ENCODE measurements around the gene PRSS16. TPM values are rescaled to one million over a fixed set of nuclear protein-coding genes. Genes with fewer than 3 reads are reported as not detected.

PRSS16 gene
- total RNA-seq, 1 experiment from 2014 or later, result 0.64 TPM

DNA sequence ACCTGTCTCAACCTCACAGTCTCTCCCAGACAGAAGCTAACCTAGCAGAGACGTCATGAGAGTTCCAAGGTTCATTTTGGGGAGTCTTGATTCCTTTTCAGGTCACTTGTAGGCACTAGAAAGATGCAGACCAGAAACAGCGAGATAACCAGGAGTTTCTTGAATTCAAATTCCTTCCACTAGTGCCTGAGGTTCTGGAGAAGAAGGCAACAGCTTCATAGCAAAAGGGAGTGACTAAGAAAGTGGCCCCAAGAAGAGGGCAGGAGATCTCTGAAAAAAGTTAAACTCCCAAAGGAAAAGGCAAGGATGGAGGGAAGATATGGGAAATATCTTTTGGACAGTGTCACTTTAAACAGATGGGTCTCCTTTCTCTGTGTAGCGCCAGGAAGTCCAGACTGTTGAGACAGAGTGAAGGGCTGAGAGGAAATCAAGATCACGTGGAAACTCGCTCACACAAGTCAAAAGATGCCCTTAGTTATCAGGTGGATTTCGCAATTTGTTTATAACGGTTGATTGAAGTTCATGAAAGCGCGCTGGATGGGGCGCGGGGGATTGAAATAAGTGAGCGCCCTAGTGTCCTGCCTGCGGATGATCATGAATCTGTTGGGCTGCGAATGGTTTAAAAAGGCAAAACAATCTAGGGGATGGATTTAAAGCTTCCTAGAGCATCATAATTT is 4.8 kb upstream of the PRSS16 start:
- Histone ChIP-seq H3K9me3 (ENCODE audit: low read depth, low read length, poor library complexity, severe bottlenecking) (no peaks in the 10 kb centered on the region), H3K36me3 (ENCODE audit: insufficient read depth, low read length, poor library complexity, severe bottlenecking) (no peaks in the 10 kb centered on the region), H3K27me3 (replicated peaks; ENCODE audit: insufficient read depth, low read depth, low read length, poor library complexity) (no peaks in the 10 kb centered on the region), H3K4me1 (ENCODE audit: insufficient read depth, low read length, poor library complexity, severe bottlenecking) (no peaks in the 10 kb centered on the region), H3K4me3 (ENCODE audit: low read depth, low read length, poor library complexity, severe bottlenecking) (no peak overlapping the region), H3K27ac (ENCODE audit: low read depth, low read length, poor library complexity, severe bottlenecking) (no peak overlapping the region)
- intact Hi-C loops (cut with micrococcal nuclease; ENCODE audit: unreplicated experiment), result no loop called here
- ChIA-PET CTCF (no interaction called here), POLR2A (ENCODE audit: low non-redundant PET) (no interaction called here)
- TF ChIP-seq EZH2 (IDR thresholded peaks at IDR 0.05; ENCODE audit: borderline replicate concordance, low read depth, low read length, poor library complexity, severe bottlenecking), result no peak
- TF ChIP-seq, protein P1, sequence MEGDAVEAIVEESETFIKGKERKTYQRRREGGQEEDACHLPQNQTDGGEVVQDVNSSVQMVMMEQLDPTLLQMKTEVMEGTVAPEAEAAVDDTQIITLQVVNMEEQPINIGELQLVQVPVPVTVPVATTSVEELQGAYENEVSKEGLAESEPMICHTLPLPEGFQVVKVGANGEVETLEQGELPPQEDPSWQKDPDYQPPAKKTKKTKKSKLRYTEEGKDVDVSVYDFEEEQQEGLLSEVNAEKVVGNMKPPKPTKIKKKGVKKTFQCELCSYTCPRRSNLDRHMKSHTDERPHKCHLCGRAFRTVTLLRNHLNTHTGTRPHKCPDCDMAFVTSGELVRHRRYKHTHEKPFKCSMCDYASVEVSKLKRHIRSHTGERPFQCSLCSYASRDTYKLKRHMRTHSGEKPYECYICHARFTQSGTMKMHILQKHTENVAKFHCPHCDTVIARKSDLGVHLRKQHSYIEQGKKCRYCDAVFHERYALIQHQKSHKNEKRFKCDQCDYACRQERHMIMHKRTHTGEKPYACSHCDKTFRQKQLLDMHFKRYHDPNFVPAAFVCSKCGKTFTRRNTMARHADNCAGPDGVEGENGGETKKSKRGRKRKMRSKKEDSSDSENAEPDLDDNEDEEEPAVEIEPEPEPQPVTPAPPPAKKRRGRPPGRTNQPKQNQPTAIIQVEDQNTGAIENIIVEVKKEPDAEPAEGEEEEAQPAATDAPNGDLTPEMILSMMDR (conservative IDR thresholded peaks at IDR 0.05; ENCODE audit: low read depth, low read length), result no peak
- DNase-seq (ENCODE audit: low spot score), result no peak
- BruUV-seq (replicated peaks), result no TSS peak

DNA sequence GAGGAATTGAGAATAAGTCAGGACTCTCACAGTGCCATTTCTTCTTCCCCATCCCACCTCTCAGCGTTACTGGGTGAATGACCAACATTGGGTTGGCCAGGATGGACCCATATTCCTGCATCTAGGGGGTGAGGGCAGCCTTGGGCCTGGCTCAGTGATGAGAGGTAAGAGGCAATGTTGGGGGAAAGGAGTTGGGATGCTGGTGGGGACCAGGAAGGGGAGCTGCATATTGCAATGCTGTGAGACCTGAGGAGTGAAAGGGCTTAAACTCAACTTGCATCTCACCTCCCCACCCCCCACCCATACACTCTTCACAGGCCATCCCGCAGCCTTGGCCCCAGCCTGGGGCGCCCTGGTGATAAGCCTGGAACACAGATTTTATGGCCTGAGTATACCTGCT is 1.3 kb downstream of the PRSS16 start:
- CTCF ChIA-PET, result no interaction called here
- Histone ChIP-seq H3K36me3 (ENCODE audit: insufficient read depth, low read length, poor library complexity, severe bottlenecking) (no peaks in the 10 kb centered on the region), H3K4me3 (ENCODE audit: low read depth, low read length, poor library complexity, severe bottlenecking) (no peak overlapping the region), H3K4me1 (ENCODE audit: insufficient read depth, low read length, poor library complexity, severe bottlenecking) (no peaks in the 10 kb centered on the region), H3K9me3 (ENCODE audit: low read depth, low read length, poor library complexity, severe bottlenecking) (no peaks in the 10 kb centered on the region), H3K27ac (ENCODE audit: low read depth, low read length, poor library complexity, severe bottlenecking) (no peak overlapping the region), H3K27me3 (replicated peaks; ENCODE audit: insufficient read depth, low read depth, low read length, poor library complexity) (no peaks in the 10 kb centered on the region)
- intact Hi-C loops (cut with micrococcal nuclease; ENCODE audit: unreplicated experiment), result no loop called here
- BruUV-seq (replicated peaks), result no TSS peak
- DNase-seq (ENCODE audit: low spot score), result no peak
- POLR2A ChIA-PET (ENCODE audit: low non-redundant PET), result no interaction called here
- TF ChIP-seq, protein P1 (conservative IDR thresholded peaks at IDR 0.05; ENCODE audit: low read depth, low read length), result no peak
- TF ChIP-seq EZH2 (IDR thresholded peaks at IDR 0.05; ENCODE audit: borderline replicate concordance, low read depth, low read length, poor library complexity, severe bottlenecking), result no peak

DNA sequence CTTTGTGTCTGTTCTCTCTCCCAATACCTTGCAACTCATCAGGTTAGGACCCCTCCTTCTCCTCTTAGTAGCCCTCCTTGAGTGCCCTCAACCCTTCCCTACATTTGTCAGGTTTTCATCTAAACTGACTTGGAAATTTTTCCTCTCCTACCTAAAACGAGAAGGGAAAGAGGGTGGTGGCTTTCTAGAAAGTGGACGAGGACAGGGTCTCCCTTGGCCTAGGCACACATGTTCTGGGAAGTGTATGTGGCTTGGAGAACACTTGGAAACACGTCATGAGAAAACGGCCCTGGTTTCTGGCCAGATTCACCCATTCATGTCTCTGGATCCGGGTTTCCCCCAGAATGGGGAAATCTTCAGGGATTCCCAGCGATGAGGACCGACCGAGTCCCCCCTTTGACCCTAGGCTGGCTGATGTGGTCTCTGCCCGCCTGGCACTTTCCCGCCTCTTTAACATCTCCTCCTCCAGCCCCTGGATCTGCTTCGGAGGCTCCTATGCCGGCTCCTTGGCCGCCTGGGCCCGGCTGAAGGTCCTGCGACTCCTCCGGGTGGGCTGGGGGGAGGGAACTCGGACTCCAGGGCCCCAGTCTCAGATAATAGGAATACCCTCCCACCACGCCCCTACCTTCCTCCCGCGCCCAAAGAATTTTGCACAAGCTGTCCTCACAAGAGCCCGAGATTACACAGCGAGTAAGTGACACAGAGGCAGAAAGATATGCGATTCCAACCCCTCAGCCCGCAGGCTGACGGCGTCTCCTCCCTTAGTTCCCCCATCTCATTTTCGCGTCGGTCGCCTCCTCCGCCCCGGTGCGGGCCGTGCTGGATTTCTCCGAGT is 3.0 kb downstream of the PRSS16 start:
- intact Hi-C loops (cut with micrococcal nuclease; ENCODE audit: unreplicated experiment), result no loop called here
- Histone ChIP-seq H3K9me3 (ENCODE audit: low read depth, low read length, poor library complexity, severe bottlenecking) (no peaks in the 10 kb centered on the region), H3K36me3 (ENCODE audit: insufficient read depth, low read length, poor library complexity, severe bottlenecking) (no peaks in the 10 kb centered on the region), H3K4me3 (ENCODE audit: low read depth, low read length, poor library complexity, severe bottlenecking) (peak overlapping the region; percentile 56), H3K4me1 (ENCODE audit: insufficient read depth, low read length, poor library complexity, severe bottlenecking) (no peaks in the 10 kb centered on the region), H3K27me3 (replicated peaks; ENCODE audit: insufficient read depth, low read depth, low read length, poor library complexity) (no peaks in the 10 kb centered on the region), H3K27ac (ENCODE audit: low read depth, low read length, poor library complexity, severe bottlenecking) (no peak overlapping the region)
- DNase-seq (ENCODE audit: low spot score), result peak; percentile 39
- BruUV-seq (replicated peaks), result no TSS peak
- ChIA-PET CTCF (interaction anchor here (1.0 kb wide), 2 partner anchors 62 to 251 kb away, joined by 3 to 6 read pairs; no protein-coding TSS in a partner anchor), POLR2A (ENCODE audit: low non-redundant PET) (interaction anchor here (0.6 kb wide), 1 partner anchor 503 kb away, joined by 4 read pairs; no protein-coding TSS in a partner anchor)
- TF ChIP-seq EZH2 (IDR thresholded peaks at IDR 0.05; ENCODE audit: borderline replicate concordance, low read depth, low read length, poor library complexity, severe bottlenecking), result no peak
- TF ChIP-seq, protein P1 (conservative IDR thresholded peaks at IDR 0.05; ENCODE audit: low read depth, low read length), result no peak

Measured in A673 (cell line).